ENCODE results near the gene TMEM60.

DNA sequence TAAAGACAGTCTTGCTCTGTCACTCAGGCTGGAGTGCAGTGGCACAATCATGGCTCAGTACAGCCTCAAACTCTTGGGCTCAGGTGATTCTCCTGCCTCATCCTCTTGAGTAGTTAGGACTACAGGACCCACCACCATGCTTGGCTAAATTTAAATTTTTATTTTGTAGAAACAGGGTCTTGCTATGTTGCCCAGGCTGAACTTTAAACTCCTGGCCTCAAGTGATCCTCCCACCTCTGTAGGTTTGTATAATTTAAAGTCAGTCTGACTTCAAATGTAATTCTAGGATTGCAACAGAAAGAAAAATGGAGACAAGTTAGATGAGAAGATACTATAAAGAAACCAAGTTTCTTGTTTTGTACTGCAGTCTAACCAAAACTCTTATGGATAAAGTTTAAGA lies 11.5 kb downstream of the TMEM60 start:
- TF ChIP-seq, protein P1, sequence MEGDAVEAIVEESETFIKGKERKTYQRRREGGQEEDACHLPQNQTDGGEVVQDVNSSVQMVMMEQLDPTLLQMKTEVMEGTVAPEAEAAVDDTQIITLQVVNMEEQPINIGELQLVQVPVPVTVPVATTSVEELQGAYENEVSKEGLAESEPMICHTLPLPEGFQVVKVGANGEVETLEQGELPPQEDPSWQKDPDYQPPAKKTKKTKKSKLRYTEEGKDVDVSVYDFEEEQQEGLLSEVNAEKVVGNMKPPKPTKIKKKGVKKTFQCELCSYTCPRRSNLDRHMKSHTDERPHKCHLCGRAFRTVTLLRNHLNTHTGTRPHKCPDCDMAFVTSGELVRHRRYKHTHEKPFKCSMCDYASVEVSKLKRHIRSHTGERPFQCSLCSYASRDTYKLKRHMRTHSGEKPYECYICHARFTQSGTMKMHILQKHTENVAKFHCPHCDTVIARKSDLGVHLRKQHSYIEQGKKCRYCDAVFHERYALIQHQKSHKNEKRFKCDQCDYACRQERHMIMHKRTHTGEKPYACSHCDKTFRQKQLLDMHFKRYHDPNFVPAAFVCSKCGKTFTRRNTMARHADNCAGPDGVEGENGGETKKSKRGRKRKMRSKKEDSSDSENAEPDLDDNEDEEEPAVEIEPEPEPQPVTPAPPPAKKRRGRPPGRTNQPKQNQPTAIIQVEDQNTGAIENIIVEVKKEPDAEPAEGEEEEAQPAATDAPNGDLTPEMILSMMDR (IDR thresholded peaks at IDR 0.05), result no peak
- no peak for TF ChIP-seq EP300 (IDR thresholded peaks at IDR 0.05)

All from tibial nerve (tissue), 4 donors.